Uterus (tissue), 4 donors: ENCODE results near the gene MED8. TPM values are rescaled to one million over a fixed set of nuclear protein-coding genes. Genes with fewer than 3 reads are reported as not detected.

Experiments used
- DNase-seq, 2 donors: peaks; one replicate each; pipeline ENCODE4 v3.0.0-alpha.2; 2019 to 2020
- H3K27ac ChIP-seq, 2 donors: fragments of 200-600 bp; sonication (generic); 1 replicate in 1 of 2; 2 replicates in 1 of 2; pipeline ENCODE4 v1.5.1; 2016 to 2018
- H3K27me3 ChIP-seq, 2 donors: fragments of 200-600 bp; sonication (generic); one replicate each; pipeline ENCODE4 v1.5.1; 2018 to 2019; ENCODE audit warnings: control low read depth in 1 of 2
- H3K36me3 ChIP-seq, 2 donors: fragments of 200-600 bp; sonication (generic); one replicate each; pipeline ENCODE4 v1.5.1; 2019; ENCODE audit warnings: control low read depth in 1 of 2
- H3K4me1 ChIP-seq, 2 donors: fragments of 200-600 bp; sonication (generic); one replicate each; pipeline ENCODE4 v1.5.1; 2018 to 2019; ENCODE audit warnings: control low read depth in 1 of 2
- H3K4me3 ChIP-seq, 2 donors: fragments of 200-600 bp; sonication (generic); 1 replicate in 1 of 2; 2 replicates in 1 of 2; pipeline ENCODE4 v1.5.1; 2018 to 2019; ENCODE audit warnings: mild to moderate bottlenecking in 1 of 2
- H3K9me3 ChIP-seq, 2 donors: fragments of 200-600 bp; sonication (generic); one replicate each; pipeline ENCODE4 v1.5.1; 2019; ENCODE audit warnings: control low read depth in 1 of 2
- POLR2A ChIP-seq, 2 donors: fragments of 450-650 bp; IDR thresholded peaks; one replicate each; pipeline ENCODE4 v1.6.1; 2016; ENCODE audit warnings: antibody characterized with exemption in 2 of 2, mild to moderate bottlenecking in 1 of 2, moderate library complexity in 1 of 2
- intact Hi-C: fragments of 100-400 bp; cut with DNase I; formaldehyde crosslinking; loops from one replicate; pipeline ENCODE4 v1.15.1; 2023; ENCODE audit warnings: low total_unique reads
- total RNA-seq, 4 donors: library from RNA; depleted of rRNA in 3 of 4; stranded (reverse); fragments of >200 nt in 3 of 4; gene quantifications; one replicate each; pipeline versions ENCODE4 v1.1.0 to v1.2.4, GENCODE V29; 2014 to 2023
- TF ChIP-seq, protein P1 (sequence below), 4 experiments: fragments of 200-600 bp in 2 of 4; fragments of 450-650 bp in 2 of 4; sonication (generic) in 2 of 4; IDR thresholded peaks; one replicate each; pipeline ENCODE4 v1.5.1; 2016 to 2019; ENCODE audit warnings: antibody characterized with exemption in 4 of 4, mild to moderate bottlenecking in 2 of 4, moderate library complexity in 1 of 4
- donor health status: DM: yes; HTN: yes; CAD: no.

Gene MED8
- total RNA-seq, 4 donors from 2014 or later, result 19.4 to 33.9 (median 28.5) TPM

DNA sequence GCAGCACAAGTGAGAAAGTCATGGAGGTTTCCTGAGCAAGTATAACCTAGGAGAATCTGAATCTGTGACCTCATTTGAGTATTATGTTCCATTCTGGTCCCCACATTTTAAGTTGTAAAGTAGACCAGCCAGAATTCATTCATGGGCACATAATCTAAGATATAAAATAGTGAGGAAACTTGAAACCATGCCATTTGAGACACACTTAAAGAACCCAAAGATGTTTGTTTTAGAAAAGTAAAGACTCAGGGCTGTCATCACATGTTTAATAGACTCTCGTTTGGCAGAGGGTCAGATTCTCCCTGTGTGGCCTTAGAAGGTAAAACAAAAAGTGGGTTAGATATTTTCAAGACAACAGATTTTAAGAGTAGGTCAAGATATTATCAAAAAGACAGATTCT lies 6.5 kb upstream of the MED8 start:
- no peaks in the 10 kb centered on the region for H3K9me3 ChIP-seq
- no peaks in the 10 kb centered on the region for H3K36me3 ChIP-seq
- TF ChIP-seq POLR2A (IDR thresholded peaks at IDR 0.05), result no peak
- TF ChIP-seq, protein P1, sequence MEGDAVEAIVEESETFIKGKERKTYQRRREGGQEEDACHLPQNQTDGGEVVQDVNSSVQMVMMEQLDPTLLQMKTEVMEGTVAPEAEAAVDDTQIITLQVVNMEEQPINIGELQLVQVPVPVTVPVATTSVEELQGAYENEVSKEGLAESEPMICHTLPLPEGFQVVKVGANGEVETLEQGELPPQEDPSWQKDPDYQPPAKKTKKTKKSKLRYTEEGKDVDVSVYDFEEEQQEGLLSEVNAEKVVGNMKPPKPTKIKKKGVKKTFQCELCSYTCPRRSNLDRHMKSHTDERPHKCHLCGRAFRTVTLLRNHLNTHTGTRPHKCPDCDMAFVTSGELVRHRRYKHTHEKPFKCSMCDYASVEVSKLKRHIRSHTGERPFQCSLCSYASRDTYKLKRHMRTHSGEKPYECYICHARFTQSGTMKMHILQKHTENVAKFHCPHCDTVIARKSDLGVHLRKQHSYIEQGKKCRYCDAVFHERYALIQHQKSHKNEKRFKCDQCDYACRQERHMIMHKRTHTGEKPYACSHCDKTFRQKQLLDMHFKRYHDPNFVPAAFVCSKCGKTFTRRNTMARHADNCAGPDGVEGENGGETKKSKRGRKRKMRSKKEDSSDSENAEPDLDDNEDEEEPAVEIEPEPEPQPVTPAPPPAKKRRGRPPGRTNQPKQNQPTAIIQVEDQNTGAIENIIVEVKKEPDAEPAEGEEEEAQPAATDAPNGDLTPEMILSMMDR (IDR thresholded peaks at IDR 0.05), result no peak
- H3K27me3 ChIP-seq, result no peaks in the 10 kb centered on the region
- no peak overlapping the region for H3K27ac ChIP-seq
- H3K4me3 ChIP-seq, result no peak overlapping the region
- no peak for DNase-seq
- peaks cover 0 to 2% of the 10 kb centered on the region in 2 donors for H3K4me1 ChIP-seq
- intact Hi-C loops, result no loop called here

DNA sequence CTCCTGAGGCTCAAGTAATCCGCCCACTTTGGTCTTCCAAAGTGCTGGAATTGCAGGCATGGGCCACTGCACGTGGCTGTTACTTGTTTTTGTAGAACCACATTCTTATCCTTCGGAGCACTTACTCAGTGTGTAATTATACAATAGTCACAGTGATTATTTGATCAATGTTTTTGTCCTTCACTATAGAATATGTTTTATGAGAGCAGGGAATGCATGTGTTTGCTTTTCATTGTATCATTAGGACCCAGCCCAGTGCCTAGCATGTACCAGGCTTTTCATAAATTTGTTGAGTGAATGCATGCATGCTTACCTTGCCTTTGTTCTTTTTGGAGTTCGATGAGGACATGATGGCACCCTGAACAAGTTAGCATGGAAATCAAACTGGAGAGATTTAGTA lies 5.9 kb upstream of the MED8 start:
- no peaks in the 10 kb centered on the region for H3K36me3 ChIP-seq
- H3K4me1 ChIP-seq, result peaks cover 0 to 7% of the 10 kb centered on the region in 2 donors
- H3K9me3 ChIP-seq, result no peaks in the 10 kb centered on the region
- H3K27ac ChIP-seq, result no peak overlapping the region
- intact Hi-C loops, result no loop called here
- H3K27me3 ChIP-seq, result no peaks in the 10 kb centered on the region
- no peak for DNase-seq
- no peak overlapping the region for H3K4me3 ChIP-seq
- no peak for TF ChIP-seq POLR2A (IDR thresholded peaks at IDR 0.05)
- TF ChIP-seq, protein P1 (IDR thresholded peaks at IDR 0.05), result no peak

DNA sequence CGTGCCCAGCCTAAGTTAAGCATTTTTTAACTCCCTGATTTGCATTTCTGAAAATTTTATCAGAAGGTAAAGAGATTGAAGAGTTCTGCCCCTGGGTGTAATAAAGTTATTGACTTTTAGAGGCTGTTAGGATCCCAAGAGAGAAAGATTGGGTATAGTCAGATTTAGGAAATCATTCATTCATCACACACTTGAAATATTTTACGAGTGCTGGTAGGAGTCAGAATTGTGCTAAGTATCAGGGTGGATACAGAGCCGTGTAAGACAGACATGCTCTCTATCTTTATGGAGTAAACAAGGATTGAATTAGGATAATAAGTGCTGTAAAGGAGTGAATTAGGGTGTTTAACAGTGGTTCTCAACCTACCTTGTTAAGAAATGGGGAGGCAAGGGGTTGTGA lies 3.1 kb upstream of the MED8 start:
- intact Hi-C loops, result no loop called here
- TF ChIP-seq, protein P1 (IDR thresholded peaks at IDR 0.05), result no peak
- TF ChIP-seq POLR2A (IDR thresholded peaks at IDR 0.05), result no peak
- Histone ChIP-seq H3K36me3 (no peaks in the 10 kb centered on the region), H3K4me3 (no peak overlapping the region), H3K9me3 (no peaks in the 10 kb centered on the region), H3K27me3 (no peaks in the 10 kb centered on the region), H3K4me1 (peaks cover 0 to 17% of the 10 kb centered on the region in 2 donors), H3K27ac (no peak overlapping the region)
- no peak for DNase-seq

DNA sequence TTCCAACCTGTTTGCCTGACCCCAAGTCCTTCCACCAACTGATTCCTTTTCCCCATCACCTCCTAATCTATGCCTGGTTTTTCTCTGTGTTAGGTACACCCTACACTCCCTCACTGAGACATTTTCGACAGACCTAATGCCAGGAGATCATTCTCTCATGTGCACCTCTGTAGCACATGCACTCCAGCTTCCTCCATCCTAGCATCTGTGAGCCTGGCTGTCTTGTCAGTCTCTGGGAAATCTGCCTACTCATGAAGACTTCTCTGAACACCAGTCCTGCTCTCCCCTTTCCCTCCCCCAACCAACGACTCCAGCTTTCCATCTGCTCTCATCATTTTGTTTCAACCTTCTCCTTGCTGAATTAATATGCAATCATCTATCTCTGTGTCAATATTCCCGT lies 987 bp downstream of the MED8 start:
- peak overlapping the region; percentile 74 to 80 for H3K4me3 ChIP-seq
- DNase-seq, result no peak
- H3K4me1 ChIP-seq, result peaks cover 0 to 17% of the 10 kb centered on the region in 2 donors
- TF ChIP-seq, protein P1 (IDR thresholded peaks at IDR 0.05), result no peak
- TF ChIP-seq POLR2A (IDR thresholded peaks at IDR 0.05), result no peak
- no peaks in the 10 kb centered on the region for H3K27me3 ChIP-seq
- intact Hi-C loops, result no loop called here
- H3K27ac ChIP-seq, result peak overlapping the region in 1 of 2 donors; percentile 74
- H3K36me3 ChIP-seq, result no peaks in the 10 kb centered on the region
- H3K9me3 ChIP-seq, result no peaks in the 10 kb centered on the region

DNA sequence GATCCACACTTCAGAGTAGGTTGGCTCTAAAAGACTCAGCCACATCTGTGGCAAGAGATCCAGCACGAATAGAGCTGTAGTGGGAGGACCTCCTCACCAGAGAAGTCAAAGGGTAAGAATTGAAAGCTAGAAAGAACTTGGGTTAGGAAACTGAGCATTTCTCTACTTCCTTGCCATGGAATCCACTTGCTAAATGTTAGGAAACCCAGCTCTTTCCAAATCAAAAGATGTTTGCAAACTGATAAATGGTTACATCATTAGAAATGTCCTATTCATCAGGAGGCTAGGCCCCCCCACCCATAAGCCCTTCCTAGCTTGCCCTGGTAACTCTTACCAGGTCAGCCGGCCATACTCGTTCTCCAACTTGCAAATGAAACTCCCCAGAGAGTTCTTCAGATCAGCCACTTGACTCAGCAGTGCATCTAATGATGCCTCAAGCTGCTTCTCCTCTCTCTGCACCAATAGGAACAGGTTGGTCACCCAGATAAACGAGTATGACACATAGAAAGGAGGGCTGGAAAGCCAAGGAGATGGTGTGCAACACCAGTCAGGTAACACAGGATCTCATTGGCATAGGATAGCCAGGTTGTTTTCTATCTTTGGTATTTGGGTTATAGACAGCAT lies 1.5 kb downstream of the MED8 start:
- DNase-seq, result no peak
- no peak for TF ChIP-seq POLR2A (IDR thresholded peaks at IDR 0.05)
- TF ChIP-seq, protein P1 (IDR thresholded peaks at IDR 0.05), result no peak
- Histone ChIP-seq H3K4me1 (peaks cover 0 to 17% of the 10 kb centered on the region in 2 donors), H3K4me3 (peak overlapping the region in 1 of 2 donors; percentile 80), H3K9me3 (no peaks in the 10 kb centered on the region), H3K27ac (no peak overlapping the region), H3K36me3 (no peaks in the 10 kb centered on the region), H3K27me3 (no peaks in the 10 kb centered on the region)
- intact Hi-C loops, result no loop called here
